H1 (cell line): Measurements from ENCODE around the gene CNNM2. TPM values are rescaled to one million over a fixed set of nuclear protein-coding genes. Genes with fewer than 3 reads are reported as not detected.

Experiments
- CTCF ChIA-PET: fragments of 300-600 bp; sonication (Branson Sonifier 250); formaldehyde crosslinking; loops from one replicate; lab custom pipeline; 2021; ENCODE audit not compliant: partially characterized antibody; lab: Charles Lee
- POLR2A ChIA-PET: fragments of 300-600 bp; sonication (Branson Sonifier 250); formaldehyde crosslinking; loops from one replicate; lab custom pipeline; 2021; ENCODE audit warnings: inconsistent platforms; ENCODE audit not compliant: partially characterized antibody; lab: Charles Lee
- DNase-seq, 2 experiments: peaks; one replicate each; pipeline versions ENCODE4 v3.0.0 to v3.0.0-alpha.2; 2010 to 2022; ENCODE audit warnings: low spot score in 2 of 2, low read depth in 1 of 2, mixed read lengths in 1 of 2
- FAIRE-seq: peaks from 2 replicates; lab custom pipeline; 2011; peaks lifted over from hg19 to GRCh38; lab: Jason Lieb, UNC
- H2AFZ ChIP-seq: 2 replicates; pipeline ENCODE4 v1.8.1; 2012; ENCODE audit warnings: low read length, inconsistent platforms
- H2AK5ac ChIP-seq: 2 replicates; pipeline ENCODE4 v1.6.1; 2013; ENCODE audit warnings: low read depth, low read length
- H2BK120ac ChIP-seq: replicated peaks from 2 replicates; pipeline ENCODE3; 2013; ENCODE audit warnings: low read depth, low read length, inconsistent platforms
- H2BK12ac ChIP-seq: 2 replicates; pipeline ENCODE4 v1.6.1; 2013; ENCODE audit warnings: low read depth, low read length
- H2BK15ac ChIP-seq: 2 replicates; pipeline ENCODE4 v1.6.1; 2013; ENCODE audit warnings: low read length
- H2BK20ac ChIP-seq: 2 replicates; pipeline ENCODE4 v1.6.1; 2013; ENCODE audit warnings: low read length
- H2BK5ac ChIP-seq: 2 replicates; pipeline ENCODE4 v1.6.1; 2013; ENCODE audit warnings: low read depth, low read length
- H3K14ac ChIP-seq: 2 replicates; pipeline ENCODE4 v1.6.1; 2013; ENCODE audit warnings: inconsistent platforms; ENCODE audit not compliant: insufficient read length
- H3K18ac ChIP-seq: 2 replicates; pipeline ENCODE4 v1.6.1; 2013; ENCODE audit warnings: low read length; ENCODE audit errors: extremely low read depth
- H3K23ac ChIP-seq: 2 replicates; pipeline ENCODE4 v1.6.1; 2013; ENCODE audit warnings: inconsistent platforms; ENCODE audit not compliant: insufficient read length
- H3K23me2 ChIP-seq: 2 replicates; pipeline ENCODE4 v1.6.1; 2013; ENCODE audit warnings: low read depth, low read length
- H3K27ac ChIP-seq: 2 replicates; pipeline ENCODE4 v1.6.1; 2011; ENCODE audit warnings: low read depth, low read length, inconsistent platforms
- H3K27me3 ChIP-seq, 4 experiments: replicated peaks in 1 of 4; 1 replicate in 1 of 4; 2 replicates in 3 of 4; pipeline versions ENCODE4 v1.6.1 to v1.8.1; 2011 to 2013; ENCODE audit warnings: low read length in 3 of 4, mild to moderate bottlenecking in 3 of 4, inconsistent platforms in 2 of 4, mixed read lengths in 2 of 4, moderate library complexity in 1 of 4; ENCODE audit not compliant: control insufficient read depth in 3 of 4, insufficient read depth in 3 of 4; ENCODE audit errors: extremely low read depth in 1 of 4
- H3K36me3 ChIP-seq, 4 experiments: 2 replicates each; pipeline versions ENCODE4 v1.6.1 to v1.8.1; 2011 to 2013; ENCODE audit warnings: mild to moderate bottlenecking in 4 of 4, low read length in 3 of 4, moderate library complexity in 2 of 4, control low read depth in 1 of 4, inconsistent platforms in 1 of 4; ENCODE audit not compliant: insufficient read depth in 4 of 4, control insufficient read depth in 2 of 4
- H3K4ac ChIP-seq: replicated peaks from 2 replicates; pipeline ENCODE3; 2013; ENCODE audit warnings: low read length, low read depth, mixed read lengths, inconsistent platforms; ENCODE audit not compliant: insufficient read length
- H3K4me1 ChIP-seq, 4 experiments: replicated peaks in 1 of 4; 1 replicate in 1 of 4; 2 replicates in 3 of 4; pipeline versions ENCODE4 v1.6.1 to v1.8.1; 2011 to 2013; ENCODE audit warnings: low read length in 3 of 4, inconsistent platforms in 2 of 4, mixed read lengths in 1 of 4; ENCODE audit not compliant: insufficient read depth in 4 of 4, control insufficient read depth in 3 of 4
- H3K4me2 ChIP-seq, 2 experiments: 2 replicates each; pipeline versions ENCODE4 v1.6.1 to v1.8.1; 2011 to 2013; ENCODE audit warnings: low read depth in 2 of 2, low read length in 2 of 2, control low read depth in 1 of 2, inconsistent platforms in 1 of 2, mild to moderate bottlenecking in 1 of 2; ENCODE audit not compliant: insufficient read depth in 1 of 2
- H3K4me3 ChIP-seq, 4 experiments: fragments of 200-600, 300-600 bp in 1 of 4; sonication (generic), shearing (Covaris generic), sonication (Bioruptor Twin) in 1 of 4; 2 replicates each; pipeline versions ENCODE4 v1.5.1 to v1.8.1; 2011 to 2016; ENCODE audit warnings: low read length in 4 of 4, low read depth in 3 of 4, control low read depth in 2 of 4, inconsistent platforms in 2 of 4, mild to moderate bottlenecking in 2 of 4, mixed read lengths in 1 of 4, moderate library complexity in 1 of 4; ENCODE audit not compliant: insufficient read depth in 2 of 4; ENCODE audit errors: extremely low read depth in 1 of 4
- H3K56ac ChIP-seq: replicated peaks from 2 replicates; pipeline ENCODE3; 2013; ENCODE audit warnings: low read depth, mild to moderate bottlenecking, mixed read lengths, low read length, inconsistent platforms; ENCODE audit not compliant: insufficient read length
- H3K79me1 ChIP-seq: 2 replicates; pipeline ENCODE4 v1.6.1; 2013; ENCODE audit warnings: low read depth, low read length, control low read depth
- H3K79me2 ChIP-seq, 2 experiments: 2 replicates each; pipeline versions ENCODE4 v1.6.1 to v1.8.1; 2012 to 2013; ENCODE audit warnings: low read length in 2 of 2, mild to moderate bottlenecking in 2 of 2, inconsistent platforms in 1 of 2; ENCODE audit not compliant: insufficient read depth in 2 of 2, control insufficient read depth in 1 of 2
- H3K9ac ChIP-seq, 4 experiments: replicated peaks in 1 of 4; 1 replicate in 1 of 4; 2 replicates in 3 of 4; pipeline versions ENCODE4 v1.6.1 to v1.8.1; 2011 to 2013; ENCODE audit warnings: low read depth in 3 of 4, low read length in 3 of 4, control low read depth in 2 of 4, mild to moderate bottlenecking in 2 of 4, moderate library complexity in 2 of 4, inconsistent platforms in 1 of 4; ENCODE audit errors: extremely low read depth in 1 of 4
- H3K9me3 ChIP-seq, 2 experiments: 2 replicates each; pipeline versions ENCODE4 v1.6.1 to v1.8.1; 2012 to 2013; ENCODE audit warnings: mild to moderate bottlenecking in 2 of 2, moderate library complexity in 2 of 2, control low read depth in 1 of 2, inconsistent platforms in 1 of 2, low read depth in 1 of 2, low read length in 1 of 2, mixed read lengths in 1 of 2; ENCODE audit not compliant: insufficient read depth in 2 of 2
- H4K20me1 ChIP-seq, 2 experiments: replicated peaks in 1 of 2; 2 replicates each; pipeline versions ENCODE3 to v1.8.1; 2011 to 2013; ENCODE audit warnings: inconsistent platforms in 2 of 2, low read length in 2 of 2, mild to moderate bottlenecking in 1 of 2; ENCODE audit not compliant: insufficient read depth in 2 of 2, control insufficient read depth in 1 of 2
- H4K5ac ChIP-seq: 2 replicates; pipeline ENCODE4 v1.6.1; 2013; ENCODE audit warnings: low read length, low read depth, mixed read lengths, inconsistent platforms; ENCODE audit not compliant: insufficient read length
- H4K8ac ChIP-seq: 2 replicates; pipeline ENCODE4 v1.8.0; 2013; ENCODE audit warnings: mild to moderate bottlenecking, moderate library complexity, low read length, inconsistent platforms; ENCODE audit not compliant: insufficient read depth; ENCODE audit errors: extremely low read depth
- H4K91ac ChIP-seq: replicated peaks from 2 replicates; pipeline ENCODE3; 2013; ENCODE audit warnings: low read length, mixed read lengths, inconsistent platforms; ENCODE audit not compliant: insufficient read length
- BRCA1 ChIP-seq: IDR thresholded peaks from 2 replicates; pipeline ENCODE4 v1.6.1; 2012; ENCODE audit warnings: low read depth, low read length, improper control_type of control experiment
- JUND ChIP-seq: IDR thresholded peaks from 2 replicates; pipeline ENCODE4 v1.6.1; 2011; ENCODE audit warnings: mild to moderate bottlenecking, improper control_type of control experiment, low read length
- POU5F1 ChIP-seq: IDR thresholded peaks from 2 replicates; pipeline ENCODE4 v1.6.1; 2011; ENCODE audit warnings: low read depth, mild to moderate bottlenecking, low read length, moderate library complexity
- RXRA ChIP-seq: IDR thresholded peaks from 2 replicates; pipeline ENCODE4 v1.6.1; 2011; ENCODE audit warnings: low read depth, mild to moderate bottlenecking, low read length, moderate library complexity; ENCODE audit not compliant: insufficient read depth
- ZNF274 ChIP-seq: IDR thresholded peaks from 2 replicates; pipeline ENCODE4 v1.7.0; 2012; ENCODE audit warnings: low read length, borderline replicate concordance; ENCODE audit errors: extremely low read depth
- WGBS, 2 experiments: shearing (Covaris generic) in 1 of 2; methylation state at CpG; one replicate each; pipeline versions ENCODE4 v1.1.6 to v1.1.7; 2013 to 2015; ENCODE audit warnings: low lambda C conversion rate in 2 of 2, mixed read lengths in 2 of 2, inconsistent platforms in 1 of 2, low coverage in 1 of 2, missing lambda C conversion rate in 1 of 2; ENCODE audit not compliant: insufficient replicate concordance in 2 of 2, insufficient coverage in 1 of 2, insufficient read length in 1 of 2; ENCODE audit errors: extremely low coverage in 1 of 2, missing lambda C conversion rate in 1 of 2; 5-methylcytosine and 5-hydroxymethylcytosine counted together
- polyA plus RNA-seq, 7 experiments: library from polyadenylated mRNA; depleted of rRNA in 3 of 7; stranded (reverse) in 5 of 7; unstranded in 2 of 7; fragments of >200 nt in 5 of 7; fragments of 200-250 nt in 2 of 7; gene quantifications; 1 replicate in 5 of 7; 2 replicates in 1 of 7; 4 replicates in 1 of 7; pipeline versions ENCODE4 v1.2.1 to v1.2.3, GENCODE V29; 2011 to 2013; ENCODE audit warnings: missing spikeins in 2 of 7, mixed read lengths in 2 of 7
- total RNA-seq: library from RNA; stranded (reverse); fragmentation: NEBNext Ultra II Directional; extraction: Animal tissue kit (Norgen Biotek cat#: 25700); gene quantifications from 2 replicates; pipeline ENCODE4 v1.2.1, GENCODE V29; 2021

Gene CNNM2
- total and polyA plus RNA-seq, 2 of the 8 experiments (the other 6 are each of a cell fraction or from before 2014, with no cell fraction given), result 7.3 to 23.6 TPM

DNA sequence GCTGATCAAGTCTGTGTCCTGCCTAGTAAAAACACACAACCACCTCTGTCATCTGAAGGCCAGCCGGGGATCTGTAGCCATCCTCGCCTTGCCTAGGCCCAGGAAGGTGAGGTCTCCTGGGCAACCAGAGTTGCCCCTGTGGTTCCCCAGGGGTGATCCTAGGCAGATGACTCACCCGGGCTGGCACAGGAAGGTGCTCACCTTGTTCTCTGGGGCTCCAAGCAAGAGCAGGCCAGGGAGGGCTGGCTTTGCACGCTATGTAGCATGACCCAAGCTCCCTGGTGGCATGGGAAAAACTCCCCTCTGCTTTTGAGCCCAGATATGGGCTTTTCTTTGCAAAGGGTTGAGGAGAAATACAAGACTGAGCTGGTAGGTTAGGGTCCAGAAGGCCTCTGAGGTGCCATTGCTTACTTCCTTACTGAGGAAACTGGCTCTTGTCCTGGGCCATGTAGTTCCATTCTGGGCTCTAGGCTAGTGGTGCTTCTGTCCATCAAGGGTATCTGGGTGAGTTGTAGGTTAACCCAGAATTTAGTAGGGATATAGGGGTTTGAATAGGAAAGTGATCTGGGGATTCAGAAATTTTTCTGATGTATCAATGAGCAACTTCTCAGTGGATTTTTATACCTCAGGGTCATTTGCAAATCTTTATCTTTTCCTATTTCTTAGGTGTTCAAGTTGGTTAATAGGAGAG is 162.9 kb downstream of the CNNM2 start:
- Histone ChIP-seq H3K4me1 (no peaks in the 10 kb centered on the region), H2BK120ac (no peak overlapping the region), H3K27ac (no peak overlapping the region), H3K23ac (no peak overlapping the region), H3K56ac (no peak overlapping the region), H3K4me2 (no peak overlapping the region), H3K4me3 (no peak overlapping the region), H2BK5ac (no peak overlapping the region), H4K91ac (no peak overlapping the region), H3K9ac (no peak overlapping the region), H3K79me1 (no peaks in the 10 kb centered on the region), H2AFZ (no peak overlapping the region), H3K14ac (no peak overlapping the region), H2BK12ac (no peak overlapping the region), H2BK15ac (no peak overlapping the region), H2AK5ac (no peak overlapping the region), H4K5ac (no peak overlapping the region), H3K23me2 (no peaks in the 10 kb centered on the region), H4K8ac (no peak overlapping the region), H3K18ac (no peak overlapping the region), H2BK20ac (no peak overlapping the region), H4K20me1 (peaks cover 0 to 2% of the 10 kb centered on the region in 2 experiments), H3K36me3 (peaks cover 0 to 16% (median 2%) of the 10 kb centered on the region in 4 experiments; a peak in 5 of 8 replicates), H3K4ac (no peak overlapping the region), H3K27me3 (no peaks in the 10 kb centered on the region), H3K79me2 (no peaks in the 10 kb centered on the region), H3K9me3 (no peaks in the 10 kb centered on the region)
- DNase-seq (no peak), FAIRE-seq (no peak)
- no peak for TF ChIP-seq POU5F1
- TF ChIP-seq JUND, result no peak
- TF ChIP-seq ZNF274, result no peak
- no peak for TF ChIP-seq RXRA
- no peak for TF ChIP-seq BRCA1
- ChIA-PET POLR2A (interaction anchor here (1.0 to 1.1 kb wide), 2 partner anchors 12 to 167 kb away, joined by 3 to 4 read pairs; no protein-coding TSS in a partner anchor), CTCF (interaction anchor here (0.7 to 3.4 kb wide), 5 partner anchors 9 to 249 kb away, joined by 3 to 13 read pairs (median 3); no protein-coding TSS in a partner anchor)
- 92% methylated on average over 4 of the region's 4 CpGs; no CpG with 5 or more reads in 1 of the 2 experiments for WGBS, 2 experiments
